ENCODE data around the gene HMCN1. TPM values are rescaled to one million over a fixed set of nuclear protein-coding genes. Genes with fewer than 3 reads are reported as not detected.

The HMCN1 gene
- total RNA-seq, 1 donor from 2014 or later = 3.4 TPM

DNA sequence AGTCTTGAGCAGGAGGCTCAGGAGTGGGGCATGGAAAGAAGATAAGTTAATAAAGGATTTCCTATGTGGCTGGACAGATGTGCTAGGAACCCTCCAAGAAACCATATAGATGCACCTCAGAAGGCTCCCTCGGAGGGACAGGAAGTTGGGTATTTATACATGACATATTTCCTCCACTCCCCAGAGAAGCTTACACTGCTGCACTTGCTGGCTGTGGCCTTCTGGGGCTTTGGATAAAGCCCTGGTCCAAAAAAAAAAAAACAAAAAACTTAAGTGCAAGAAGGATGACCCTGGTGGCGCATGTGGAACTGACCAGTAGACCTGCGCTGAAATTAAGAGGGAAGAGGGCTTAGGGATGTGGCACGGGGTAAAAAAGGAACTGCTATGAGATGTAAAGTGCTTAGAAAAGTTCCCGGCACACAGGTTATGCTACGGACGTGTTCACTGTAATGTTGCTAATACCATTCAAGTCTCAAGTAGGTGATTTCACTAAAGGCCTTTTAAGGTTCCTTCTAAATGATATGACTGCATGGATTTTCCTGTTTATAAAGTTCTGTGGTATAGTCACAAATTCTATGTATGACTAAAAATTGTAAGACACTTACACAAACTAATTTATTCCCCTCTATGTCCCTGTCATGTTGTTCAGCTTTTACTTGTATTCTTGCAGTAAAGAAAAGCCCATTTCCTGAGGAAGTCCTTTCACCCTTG lies 253.6 kb downstream of the HMCN1 start:
- no peak overlapping the region for H3K4me3 Mint-ChIP-seq (ENCODE audit: low read depth)
- DNase-seq (ENCODE audit: low spot score, unreplicated experiment) = no peak
- TF ChIP-seq CTCF (IDR thresholded peaks at IDR 0.05; ENCODE audit: unreplicated experiment) = no peak
- no peak overlapping the region for H3K27ac Mint-ChIP-seq
- H3K27me3 Mint-ChIP-seq = no peaks in the 10 kb centered on the region
- H3K36me3 Mint-ChIP-seq (ENCODE audit: insufficient read depth) = no peaks in the 10 kb centered on the region
- no peaks in the 10 kb centered on the region for H3K9me3 Mint-ChIP-seq (ENCODE audit: low read depth)
- no peaks in the 10 kb centered on the region for H3K4me1 Mint-ChIP-seq (ENCODE audit: low read depth)

- no peak overlapping the region for H3K27ac Mint-ChIP-seq
- H3K9me3 Mint-ChIP-seq (ENCODE audit: low read depth) = no peaks in the 10 kb centered on the region
- H3K27me3 Mint-ChIP-seq = no peaks in the 10 kb centered on the region
- DNase-seq (ENCODE audit: low spot score, unreplicated experiment) = no peak
- no peak for TF ChIP-seq CTCF (IDR thresholded peaks at IDR 0.05; ENCODE audit: unreplicated experiment)
- no peaks in the 10 kb centered on the region for H3K36me3 Mint-ChIP-seq (ENCODE audit: insufficient read depth)
- no peaks in the 10 kb centered on the region for H3K4me1 Mint-ChIP-seq (ENCODE audit: low read depth)
- H3K4me3 Mint-ChIP-seq (ENCODE audit: low read depth) = no peak overlapping the region
These were observed 256.4 kb downstream of the HMCN1 start for GRCh38 chr1:185990565-185990964.

DNA sequence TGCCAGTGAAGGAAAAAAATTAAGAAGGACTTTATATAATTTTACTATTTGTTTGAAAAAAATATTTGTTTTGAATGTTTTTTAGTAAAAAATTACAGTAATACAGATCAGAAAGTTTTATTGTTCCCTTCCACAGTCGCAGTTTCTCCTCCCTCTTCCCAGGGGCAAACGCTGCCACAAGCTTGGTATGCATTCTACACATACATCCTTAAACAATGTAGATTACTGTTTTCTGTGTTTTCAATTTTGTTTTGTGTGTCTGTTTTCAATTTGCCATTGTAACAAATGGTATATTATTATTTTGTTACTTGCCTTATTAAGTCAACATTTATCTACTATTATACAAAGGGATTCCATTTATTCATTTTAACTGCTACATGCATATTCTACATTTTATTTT lies 257.1 kb downstream of the HMCN1 start:
- TF ChIP-seq CTCF (IDR thresholded peaks at IDR 0.05; ENCODE audit: unreplicated experiment) = no peak
- H3K4me3 Mint-ChIP-seq (ENCODE audit: low read depth) = no peak overlapping the region

GRCh38 chr1:185996211-185996610 lies 262.0 kb downstream of the HMCN1 start:
- Mint-ChIP-seq H3K27me3 (no peaks in the 10 kb centered on the region), H3K27ac (no peak overlapping the region), H3K36me3 (ENCODE audit: insufficient read depth) (no peaks in the 10 kb centered on the region), H3K9me3 (ENCODE audit: low read depth) (no peaks in the 10 kb centered on the region), H3K4me3 (ENCODE audit: low read depth) (no peak overlapping the region), H3K4me1 (ENCODE audit: low read depth) (no peaks in the 10 kb centered on the region)
- DNase-seq (ENCODE audit: low spot score, unreplicated experiment) = no peak
- TF ChIP-seq CTCF (IDR thresholded peaks at IDR 0.05; ENCODE audit: unreplicated experiment) = no peak

More for the DNA sequence above, 257.1 kb downstream of the HMCN1 start:
- Mint-ChIP-seq H3K9me3 (ENCODE audit: low read depth) (no peaks in the 10 kb centered on the region), H3K36me3 (ENCODE audit: insufficient read depth) (no peaks in the 10 kb centered on the region), H3K27ac (no peak overlapping the region), H3K4me1 (ENCODE audit: low read depth) (no peaks in the 10 kb centered on the region), H3K27me3 (no peaks in the 10 kb centered on the region)
- no peak for DNase-seq (ENCODE audit: low spot score, unreplicated experiment)

DNA sequence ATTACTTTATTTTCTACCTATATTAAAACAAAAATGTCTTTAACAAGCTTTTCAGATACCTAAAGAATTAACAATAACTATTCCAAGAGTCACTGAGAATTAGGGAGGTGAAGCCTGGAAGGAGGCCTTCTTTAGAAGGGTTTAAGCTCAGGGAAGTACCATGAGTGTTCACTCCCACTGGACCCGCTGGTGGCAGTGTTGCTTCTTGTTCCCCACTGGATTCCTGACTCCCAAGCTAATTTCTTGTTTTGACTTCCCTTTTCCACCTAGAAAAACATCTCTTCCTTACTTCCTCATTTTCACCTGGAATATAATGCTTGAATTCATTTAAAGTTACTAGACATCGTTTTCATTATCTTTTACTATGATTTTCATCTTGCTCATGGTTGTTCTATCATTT lies 264.2 kb downstream of the HMCN1 start:
- no peaks in the 10 kb centered on the region for H3K9me3 Mint-ChIP-seq (ENCODE audit: low read depth)
- TF ChIP-seq CTCF (IDR thresholded peaks at IDR 0.05; ENCODE audit: unreplicated experiment) = no peak
- no peak overlapping the region for H3K4me3 Mint-ChIP-seq (ENCODE audit: low read depth)
- no peaks in the 10 kb centered on the region for H3K36me3 Mint-ChIP-seq (ENCODE audit: insufficient read depth)
- no peak for DNase-seq (ENCODE audit: low spot score, unreplicated experiment)
- H3K27ac Mint-ChIP-seq = no peak overlapping the region
- H3K4me1 Mint-ChIP-seq (ENCODE audit: low read depth) = no peaks in the 10 kb centered on the region
- no peaks in the 10 kb centered on the region for H3K27me3 Mint-ChIP-seq

Data from progenitor cell of endocrine pancreas (in vitro differentiated cells).